ENCODE data around the gene LGSN.
"Not testable (repeated sequence)": the region's sequence is repeated elsewhere in the genome, so short reads cannot be mapped to it uniquely, and the experiment has no call there.

Gene LGSN

GRCh38 chr6:63230027-63230426 is 89.8 kb downstream of the LGSN start:
- not testable (repeated sequence) for DNase-seq

- not testable (repeated sequence) for DNase-seq
These were observed 91.6 kb downstream of the LGSN start for GRCh38 chr6:63227928-63228894.

GRCh38 chr6:63225987-63226386 is 93.8 kb downstream of the LGSN start:
- DNase-seq = not testable (repeated sequence)
